Measurements from ENCODE around the gene RGL3. TPM values are rescaled to one million over a fixed set of nuclear protein-coding genes. Genes with fewer than 3 reads are reported as not detected.

The RGL3 gene
- total RNA-seq, 1 donor from 2014 or later, result 0.33 TPM

DNA sequence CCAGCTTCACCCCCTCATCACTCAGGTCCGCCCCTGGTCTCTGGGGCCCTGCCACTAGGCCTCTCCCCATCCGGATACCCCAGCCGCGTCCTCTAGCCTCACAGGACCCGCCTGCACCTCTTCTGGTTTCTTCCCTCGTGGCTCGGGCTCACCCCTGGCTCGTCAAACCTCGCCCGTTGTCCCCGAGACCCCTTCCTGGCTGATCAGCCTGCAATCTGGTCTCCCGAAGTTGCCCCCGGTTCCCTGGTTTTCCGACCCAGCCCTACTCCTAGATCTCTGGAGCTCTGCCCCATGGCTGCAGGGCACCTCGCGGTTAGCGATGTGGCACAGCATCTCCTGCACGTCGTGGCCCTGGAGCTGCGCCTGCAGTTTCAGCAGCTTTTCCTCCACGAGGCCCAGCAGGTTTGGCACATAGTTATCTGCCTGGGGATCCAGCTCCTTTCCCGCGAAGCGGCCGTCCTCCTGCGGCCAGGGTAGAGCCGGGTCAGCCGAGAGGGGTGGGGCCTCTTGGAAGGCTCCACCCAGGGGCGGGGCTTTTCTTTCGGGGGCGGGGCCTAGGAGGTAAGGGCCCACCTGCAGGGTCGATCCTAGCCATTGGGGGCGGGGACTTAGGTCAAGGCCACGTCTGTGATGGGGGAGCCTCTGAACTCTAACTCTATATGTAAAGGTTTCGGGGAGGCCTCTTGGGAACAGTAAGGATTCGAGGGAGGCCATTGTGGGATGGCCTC lies 2.4 kb upstream of the RGL3 start:
- Mint-ChIP-seq H3K27ac (peak overlapping the region; percentile 53), H3K4me3 (peak overlapping the region; percentile 81), H3K27me3 (peaks cover 18% of the 10 kb centered on the region), H3K9me3 (no peaks in the 10 kb centered on the region), H3K4me1 (peaks cover 54% of the 10 kb centered on the region), H3K36me3 (ENCODE audit: low read depth) (no peaks in the 10 kb centered on the region)
- intact Hi-C loops (cut with micrococcal nuclease), result loop anchor here (1.0 to 2.0 kb wide), 4 partner anchors 14 to 75 kb away; partner anchors contain the start of genes CCDC159, ODAD3, PRKCSH and TMEM205
- ChIA-PET POLR2A (interaction anchor here (0.6 to 7.1 kb wide), 14 partner anchors 10 to 480 kb away, joined by 3 to 60 read pairs (median 3); partner anchors contain the start of genes CCDC159, ECSIT, ELAVL3 and EPOR), CTCF (interaction anchor here (1.1 to 2.3 kb wide), 6 partner anchors 9 to 76 kb away, joined by 3 to 10 read pairs (median 5); partner anchors contain the start of genes CCDC159, ODAD3, PRKCSH and TMEM205)
- peak; percentile 60 for ATAC-seq (ENCODE audit: low read depth)
- TF ChIP-seq, protein P1, sequence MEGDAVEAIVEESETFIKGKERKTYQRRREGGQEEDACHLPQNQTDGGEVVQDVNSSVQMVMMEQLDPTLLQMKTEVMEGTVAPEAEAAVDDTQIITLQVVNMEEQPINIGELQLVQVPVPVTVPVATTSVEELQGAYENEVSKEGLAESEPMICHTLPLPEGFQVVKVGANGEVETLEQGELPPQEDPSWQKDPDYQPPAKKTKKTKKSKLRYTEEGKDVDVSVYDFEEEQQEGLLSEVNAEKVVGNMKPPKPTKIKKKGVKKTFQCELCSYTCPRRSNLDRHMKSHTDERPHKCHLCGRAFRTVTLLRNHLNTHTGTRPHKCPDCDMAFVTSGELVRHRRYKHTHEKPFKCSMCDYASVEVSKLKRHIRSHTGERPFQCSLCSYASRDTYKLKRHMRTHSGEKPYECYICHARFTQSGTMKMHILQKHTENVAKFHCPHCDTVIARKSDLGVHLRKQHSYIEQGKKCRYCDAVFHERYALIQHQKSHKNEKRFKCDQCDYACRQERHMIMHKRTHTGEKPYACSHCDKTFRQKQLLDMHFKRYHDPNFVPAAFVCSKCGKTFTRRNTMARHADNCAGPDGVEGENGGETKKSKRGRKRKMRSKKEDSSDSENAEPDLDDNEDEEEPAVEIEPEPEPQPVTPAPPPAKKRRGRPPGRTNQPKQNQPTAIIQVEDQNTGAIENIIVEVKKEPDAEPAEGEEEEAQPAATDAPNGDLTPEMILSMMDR (IDR thresholded peaks at IDR 0.05), result no peak
- DNase-seq, result peak; percentile 68

DNA sequence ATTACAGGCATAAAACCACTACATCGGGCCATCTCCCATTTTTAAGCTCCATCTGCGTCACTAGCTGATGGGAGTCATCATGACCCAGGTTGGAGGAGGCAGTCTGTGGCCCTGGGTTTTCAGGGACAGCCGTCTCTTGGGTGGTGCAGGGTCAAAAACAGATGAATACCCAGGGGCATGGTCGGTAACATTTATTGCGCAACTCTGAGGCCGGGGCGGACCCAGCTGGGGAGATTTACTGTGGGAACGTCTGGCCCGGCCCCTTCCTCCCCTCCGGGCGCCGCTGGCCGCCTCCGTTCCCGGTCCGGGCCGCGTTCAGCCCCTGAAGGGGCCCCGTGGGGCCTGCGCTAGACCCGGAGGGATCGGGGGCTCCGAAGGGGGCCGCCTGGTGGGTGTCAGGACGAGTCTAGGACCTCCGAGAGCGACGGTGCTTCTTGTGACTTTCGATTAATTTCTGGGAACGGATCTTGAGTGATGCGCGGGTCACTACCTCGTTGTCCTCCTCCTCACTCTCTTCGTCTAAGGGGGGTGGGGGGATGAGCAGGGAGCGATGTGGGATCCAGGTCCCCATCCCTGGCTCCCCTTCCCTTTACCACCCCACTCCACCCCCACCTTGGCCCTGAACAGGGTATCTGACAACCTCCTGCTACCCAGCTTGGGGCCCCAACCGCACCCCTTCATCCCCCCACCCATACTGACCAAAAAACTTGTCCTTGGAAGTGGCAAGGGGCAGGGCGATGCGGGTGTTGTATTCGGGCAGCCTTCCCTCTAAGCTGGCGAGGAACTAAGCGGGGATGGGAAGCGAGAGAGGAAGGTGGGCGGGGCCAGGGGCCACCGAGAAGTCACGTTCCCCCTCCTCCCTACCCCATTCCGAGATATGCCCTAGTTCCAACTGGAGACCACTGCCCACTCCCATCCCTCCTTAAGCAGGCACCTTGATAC lies 1.6 kb upstream of the RGL3 start:
- ChIA-PET CTCF (interaction anchor here (1.0 to 2.3 kb wide), 3 partner anchors 13 to 40 kb away, joined by 3 to 10 read pairs (median 9); partner anchors contain the start of genes ODAD3 and PRKCSH), POLR2A (interaction anchor here (0.9 to 7.1 kb wide), 9 partner anchors 14 to 479 kb away, joined by 3 to 60 read pairs (median 4); partner anchors contain the start of genes CCDC159, ELAVL3, EPOR and ODAD3)
- ATAC-seq (ENCODE audit: low read depth) (no peak), DNase-seq (peak; percentile 28)
- Mint-ChIP-seq H3K36me3 (ENCODE audit: low read depth) (no peaks in the 10 kb centered on the region), H3K4me1 (peaks cover 54% of the 10 kb centered on the region), H3K4me3 (peak overlapping the region; percentile 81), H3K27me3 (peaks cover 18% of the 10 kb centered on the region), H3K9me3 (no peaks in the 10 kb centered on the region), H3K27ac (no peak overlapping the region)
- intact Hi-C loops (cut with micrococcal nuclease), result loop anchor here (2.0 kb wide), 1 partner anchor 74 kb away; the partner anchor contains the start of genes CCDC159 and TMEM205
- TF ChIP-seq, protein P1 (IDR thresholded peaks at IDR 0.05), result no peak

GRCh38 chr19:11418094-11418548 lies 993 bp downstream of the RGL3 start:
- Mint-ChIP-seq H3K27me3 (peaks cover 18% of the 10 kb centered on the region), H3K4me1 (peaks cover 43% of the 10 kb centered on the region), H3K9me3 (no peaks in the 10 kb centered on the region), H3K27ac (no peak overlapping the region), H3K4me3 (peak overlapping the region; percentile 67), H3K36me3 (ENCODE audit: low read depth) (no peaks in the 10 kb centered on the region)
- intact Hi-C loops (cut with micrococcal nuclease), result no loop called here
- POLR2A ChIA-PET, result interaction anchor here (0.5 to 7.1 kb wide), 6 partner anchors 9 to 91 kb away, joined by 3 to 60 read pairs (median 4); partner anchors contain the start of genes EPOR, ODAD3, PRKCSH and SWSAP1
- CTCF ChIA-PET, result no interaction called here
- TF ChIP-seq, protein P1 (IDR thresholded peaks at IDR 0.05), result no peak
- no peak for ATAC-seq (ENCODE audit: low read depth)
- no peak for DNase-seq

DNA sequence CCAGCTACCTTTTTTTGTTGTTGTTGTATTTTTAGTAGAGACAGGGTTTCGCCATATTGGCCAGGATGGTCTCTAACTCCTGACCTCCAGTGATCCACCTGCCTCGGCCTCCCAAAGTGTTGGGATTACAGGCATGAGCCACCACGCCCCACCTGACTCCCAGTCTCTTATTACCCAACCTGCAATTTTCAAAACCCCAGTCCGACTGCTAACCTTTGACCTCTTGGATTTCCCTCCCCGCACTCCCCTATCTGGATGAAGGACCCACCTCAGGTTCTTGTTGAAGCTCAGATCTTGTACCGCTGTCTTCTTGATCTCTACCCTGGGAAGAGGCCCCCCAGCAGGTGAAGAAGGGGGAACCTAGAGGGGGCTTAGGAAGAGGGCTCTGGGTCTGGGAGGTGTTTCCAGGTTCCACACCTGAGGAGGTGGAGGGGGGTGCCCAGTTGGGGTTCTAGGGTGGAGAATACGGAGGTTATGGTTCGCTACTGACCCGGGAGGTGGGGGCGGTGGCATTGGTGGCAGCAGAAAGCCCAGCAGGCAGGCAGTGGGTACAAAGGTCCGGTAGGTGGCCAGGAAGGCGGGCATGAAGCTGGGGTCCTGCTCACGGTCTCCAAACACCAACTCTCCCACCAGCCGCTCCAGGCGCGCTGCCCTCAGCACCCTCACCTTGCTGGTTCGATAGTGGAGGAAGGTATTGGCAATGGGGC lies 2.6 kb downstream of the RGL3 start:
- ChIA-PET POLR2A (no interaction called here), CTCF (no interaction called here)
- H3K36me3 Mint-ChIP-seq (ENCODE audit: low read depth), result no peaks in the 10 kb centered on the region
- DNase-seq (no peak), ATAC-seq (ENCODE audit: low read depth) (no peak)
- TF ChIP-seq, protein P1 (IDR thresholded peaks at IDR 0.05), result no peak
- H3K4me1 Mint-ChIP-seq, result peaks cover 27% of the 10 kb centered on the region
- intact Hi-C loops (cut with micrococcal nuclease), result no loop called here
- no peaks in the 10 kb centered on the region for H3K9me3 Mint-ChIP-seq
- H3K27ac Mint-ChIP-seq, result no peak overlapping the region
- H3K4me3 Mint-ChIP-seq, result no peak overlapping the region
- H3K27me3 Mint-ChIP-seq, result peaks cover 15% of the 10 kb centered on the region

All from activated B cell treated with CpG ODN at 0.5 μM for 24 hours (primary cell).